GM23338 (cell line): ENCODE results near the gene EPHA10. TPM values are rescaled to one million over a fixed set of nuclear protein-coding genes. Genes with fewer than 3 reads are reported as not detected.

ENCODE experiments used
- ATAC-seq: fragments of 200-7000 bp; cut with Tn5 transposase; 3 replicates; pipeline ENCODE4 v1.9.1; 2020
- DNase-seq: peaks from one replicate; pipeline ENCODE4 v3.0.0-alpha.2; 2015; ENCODE audit warnings: low spot score
- H2AFZ ChIP-seq: fragments of 200-600 bp; sonication (generic); 2 replicates; pipeline ENCODE4 v1.8.0; 2016; ENCODE audit warnings: antibody characterized with exemption, mild to moderate bottlenecking, moderate library complexity
- H3F3A ChIP-seq: fragments of 200-600 bp; sonication (generic); replicated peaks from 2 replicates; pipeline ENCODE4 v1.8.0; 2017; ENCODE audit warnings: antibody characterized with exemption, mixed run types, low read depth
- H3K27ac ChIP-seq: fragments of 200-600 bp; sonication (generic); 2 replicates; pipeline ENCODE4 v1.6.1; 2016; ENCODE audit warnings: low read depth
- H3K27me3 ChIP-seq: fragments of 200-600 bp; sonication (generic); 2 replicates; pipeline ENCODE4 v1.8.0; 2016; ENCODE audit warnings: mild to moderate bottlenecking, mixed run types, moderate library complexity; ENCODE audit not compliant: insufficient read depth
- H3K36me3 ChIP-seq: fragments of 200-600 bp; sonication (generic); 2 replicates; pipeline ENCODE4 v1.8.0; 2016; ENCODE audit warnings: mild to moderate bottlenecking; ENCODE audit not compliant: insufficient read depth
- H3K4me1 ChIP-seq: fragments of 200-600 bp; sonication (generic); 2 replicates; pipeline ENCODE4 v1.8.0; 2016; ENCODE audit warnings: mild to moderate bottlenecking, moderate library complexity; ENCODE audit not compliant: insufficient read depth
- H3K4me2 ChIP-seq: fragments of 200-600 bp; sonication (generic); 2 replicates; pipeline ENCODE4 v1.7.1; 2017; ENCODE audit warnings: mixed run types
- H3K4me3 ChIP-seq: fragments of 200-600 bp; sonication (generic); 2 replicates; pipeline ENCODE4 v1.6.1; 2016; ENCODE audit warnings: mixed run types
- H3K79me2 ChIP-seq: fragments of 200-600 bp; sonication (generic); replicated peaks from 2 replicates; pipeline ENCODE4 v1.8.0; 2017; ENCODE audit warnings: mild to moderate bottlenecking; ENCODE audit not compliant: insufficient read depth
- H3K9me2 ChIP-seq: fragments of 200-600 bp; sonication (generic); 2 replicates; pipeline ENCODE4 v1.8.0; 2017; ENCODE audit not compliant: insufficient read depth
- H4K20me1 ChIP-seq: fragments of 200-600 bp; sonication (generic); replicated peaks from 2 replicates; pipeline ENCODE4 v1.8.0; 2017; ENCODE audit warnings: mild to moderate bottlenecking; ENCODE audit not compliant: insufficient read depth
- H3K27ac Mint-ChIP-seq: 2 replicates; pipeline ENCODE4 v1.8.0; 2020; ENCODE audit warnings: inconsistent platforms, mild to moderate bottlenecking, moderate library complexity, mixed read lengths
- H3K27me3 Mint-ChIP-seq: 3 replicates; pipeline ENCODE4 v1.8.0; 2022; ENCODE audit warnings: low read depth, mild to moderate bottlenecking, moderate library complexity, mixed read lengths, inconsistent platforms; ENCODE audit not compliant: insufficient read depth, poor library complexity
- H3K36me3 Mint-ChIP-seq: 3 replicates; pipeline ENCODE4 v1.8.0; 2021; ENCODE audit warnings: low read depth, mild to moderate bottlenecking, inconsistent platforms, moderate library complexity, mixed read lengths
- H3K4me1 Mint-ChIP-seq: 3 replicates; pipeline ENCODE4 v1.8.0; 2020; ENCODE audit warnings: mild to moderate bottlenecking, inconsistent platforms, mixed read lengths
- H3K4me3 Mint-ChIP-seq: 3 replicates; pipeline ENCODE4 v1.8.0; 2021; ENCODE audit warnings: moderate library complexity, mild to moderate bottlenecking, inconsistent platforms, mixed read lengths
- H3K9me3 Mint-ChIP-seq: 3 replicates; pipeline ENCODE4 v1.8.0; 2020; ENCODE audit warnings: moderate library complexity, mild to moderate bottlenecking, inconsistent platforms, mixed read lengths
- EZH2phosphoT487 ChIP-seq: fragments of 200-600 bp; sonication (generic); IDR thresholded peaks from one replicate; pipeline ENCODE4 v1.8.1; 2018; ENCODE audit warnings: antibody characterized with exemption; ENCODE audit not compliant: unreplicated experiment
- JUNB ChIP-seq: IDR thresholded peaks from one replicate; pipeline ENCODE4 v1.6.1; 2016; ENCODE audit warnings: antibody characterized with exemption; ENCODE audit not compliant: unreplicated experiment
- ZNF114 ChIP-seq: fragments of 250-450 bp; sonication (Bioruptor Pico); IDR thresholded peaks from 2 replicates; pipeline ENCODE4 v1.5.0; 2020; ENCODE audit warnings: mild to moderate bottlenecking, moderate library complexity
- polyA plus RNA-seq: library from polyadenylated mRNA; unstranded; fragments of >200 nt; fragmentation: Nextera tagmentation; extraction: Ambion mirVana; gene quantifications from 2 replicates; pipeline ENCODE4 v1.2.1, GENCODE V29; 2016
- total RNA-seq: library from RNA; depleted of rRNA; stranded (reverse); fragments of >200 nt; shearing (Covaris generic); gene quantifications from 2 replicates; pipeline ENCODE4 v1.2.3, GENCODE V29; 2014
- TF ChIP-seq, protein P1 (sequence below): fragments of 250-450 bp; sonication (Bioruptor Pico); IDR thresholded peaks from 2 replicates; pipeline ENCODE4 v1.5.0; 2020; ENCODE audit warnings: mild to moderate bottlenecking, moderate library complexity

The EPHA10 gene
- total and polyA plus RNA-seq, 2 experiments from 2014 or later, result 0.76 to 2.4 TPM

DNA sequence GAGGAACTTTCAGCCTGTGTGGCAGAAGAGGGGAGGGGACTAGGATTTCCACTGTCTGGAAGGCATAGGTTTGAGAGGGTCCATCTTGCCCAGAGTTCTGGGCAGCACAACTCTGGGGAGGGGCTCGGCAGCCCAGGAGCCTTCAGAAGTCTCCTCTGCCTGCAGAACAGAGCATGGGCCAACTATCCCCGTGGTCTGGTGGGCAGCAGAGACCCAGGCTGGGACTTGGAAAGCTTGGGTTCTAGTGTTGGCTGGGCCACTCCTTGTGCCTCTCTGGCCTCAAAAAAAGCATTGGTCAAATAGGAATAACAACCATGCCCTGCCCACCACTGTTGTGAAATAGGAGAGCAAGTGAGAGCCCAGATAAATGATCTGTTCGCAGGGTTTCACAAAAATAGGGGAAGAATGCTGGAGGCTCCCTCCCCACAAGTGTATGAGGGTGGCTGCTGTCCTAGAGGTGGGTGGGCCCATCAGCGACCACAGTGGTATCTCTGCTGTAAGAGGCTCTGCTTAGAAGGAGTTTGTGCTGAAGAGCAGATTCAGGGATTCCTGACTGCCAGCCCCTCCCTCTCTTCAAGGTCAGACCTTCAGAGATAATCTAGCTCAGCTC is 8.9 kb downstream of the EPHA10 start:
- H4K20me1 ChIP-seq, result no peaks in the 10 kb centered on the region; the same call in 1 of the 2 replicates
- H3K9me2 ChIP-seq, result no peaks in the 10 kb centered on the region
- H3K4me1 Mint-ChIP-seq, result peaks cover 4% of the 10 kb centered on the region; the same call in 2 of the 3 replicates

More for the DNA sequence above, 8.9 kb downstream of the EPHA10 start:
- Mint-ChIP-seq H3K27me3 (peaks cover 51% of the 10 kb centered on the region), H3K27ac (no peak overlapping the region), H3K9me3 (no peaks in the 10 kb centered on the region), H3K4me3 (no peak overlapping the region), H3K36me3 (no peaks in the 10 kb centered on the region)
- Histone ChIP-seq H3K79me2 (no peaks in the 10 kb centered on the region), H3K4me3 (no peak overlapping the region), H3K4me1 (no peaks in the 10 kb centered on the region), H3K27me3 (peaks cover 92% of the 10 kb centered on the region), H3K4me2 (no peak overlapping the region), H2AFZ (no peak overlapping the region), H3K36me3 (no peaks in the 10 kb centered on the region), H3F3A (peaks cover 4% of the 10 kb centered on the region; the same call in 1 of the 2 replicates), H3K27ac (no peak overlapping the region)
- DNase-seq (no peak), ATAC-seq (no peak)
- TF ChIP-seq JUNB (no peak), EZH2phosphoT487 (no peak), ZNF114 (CRISPR knock-in tag) (no peak)
- TF ChIP-seq, protein P1, sequence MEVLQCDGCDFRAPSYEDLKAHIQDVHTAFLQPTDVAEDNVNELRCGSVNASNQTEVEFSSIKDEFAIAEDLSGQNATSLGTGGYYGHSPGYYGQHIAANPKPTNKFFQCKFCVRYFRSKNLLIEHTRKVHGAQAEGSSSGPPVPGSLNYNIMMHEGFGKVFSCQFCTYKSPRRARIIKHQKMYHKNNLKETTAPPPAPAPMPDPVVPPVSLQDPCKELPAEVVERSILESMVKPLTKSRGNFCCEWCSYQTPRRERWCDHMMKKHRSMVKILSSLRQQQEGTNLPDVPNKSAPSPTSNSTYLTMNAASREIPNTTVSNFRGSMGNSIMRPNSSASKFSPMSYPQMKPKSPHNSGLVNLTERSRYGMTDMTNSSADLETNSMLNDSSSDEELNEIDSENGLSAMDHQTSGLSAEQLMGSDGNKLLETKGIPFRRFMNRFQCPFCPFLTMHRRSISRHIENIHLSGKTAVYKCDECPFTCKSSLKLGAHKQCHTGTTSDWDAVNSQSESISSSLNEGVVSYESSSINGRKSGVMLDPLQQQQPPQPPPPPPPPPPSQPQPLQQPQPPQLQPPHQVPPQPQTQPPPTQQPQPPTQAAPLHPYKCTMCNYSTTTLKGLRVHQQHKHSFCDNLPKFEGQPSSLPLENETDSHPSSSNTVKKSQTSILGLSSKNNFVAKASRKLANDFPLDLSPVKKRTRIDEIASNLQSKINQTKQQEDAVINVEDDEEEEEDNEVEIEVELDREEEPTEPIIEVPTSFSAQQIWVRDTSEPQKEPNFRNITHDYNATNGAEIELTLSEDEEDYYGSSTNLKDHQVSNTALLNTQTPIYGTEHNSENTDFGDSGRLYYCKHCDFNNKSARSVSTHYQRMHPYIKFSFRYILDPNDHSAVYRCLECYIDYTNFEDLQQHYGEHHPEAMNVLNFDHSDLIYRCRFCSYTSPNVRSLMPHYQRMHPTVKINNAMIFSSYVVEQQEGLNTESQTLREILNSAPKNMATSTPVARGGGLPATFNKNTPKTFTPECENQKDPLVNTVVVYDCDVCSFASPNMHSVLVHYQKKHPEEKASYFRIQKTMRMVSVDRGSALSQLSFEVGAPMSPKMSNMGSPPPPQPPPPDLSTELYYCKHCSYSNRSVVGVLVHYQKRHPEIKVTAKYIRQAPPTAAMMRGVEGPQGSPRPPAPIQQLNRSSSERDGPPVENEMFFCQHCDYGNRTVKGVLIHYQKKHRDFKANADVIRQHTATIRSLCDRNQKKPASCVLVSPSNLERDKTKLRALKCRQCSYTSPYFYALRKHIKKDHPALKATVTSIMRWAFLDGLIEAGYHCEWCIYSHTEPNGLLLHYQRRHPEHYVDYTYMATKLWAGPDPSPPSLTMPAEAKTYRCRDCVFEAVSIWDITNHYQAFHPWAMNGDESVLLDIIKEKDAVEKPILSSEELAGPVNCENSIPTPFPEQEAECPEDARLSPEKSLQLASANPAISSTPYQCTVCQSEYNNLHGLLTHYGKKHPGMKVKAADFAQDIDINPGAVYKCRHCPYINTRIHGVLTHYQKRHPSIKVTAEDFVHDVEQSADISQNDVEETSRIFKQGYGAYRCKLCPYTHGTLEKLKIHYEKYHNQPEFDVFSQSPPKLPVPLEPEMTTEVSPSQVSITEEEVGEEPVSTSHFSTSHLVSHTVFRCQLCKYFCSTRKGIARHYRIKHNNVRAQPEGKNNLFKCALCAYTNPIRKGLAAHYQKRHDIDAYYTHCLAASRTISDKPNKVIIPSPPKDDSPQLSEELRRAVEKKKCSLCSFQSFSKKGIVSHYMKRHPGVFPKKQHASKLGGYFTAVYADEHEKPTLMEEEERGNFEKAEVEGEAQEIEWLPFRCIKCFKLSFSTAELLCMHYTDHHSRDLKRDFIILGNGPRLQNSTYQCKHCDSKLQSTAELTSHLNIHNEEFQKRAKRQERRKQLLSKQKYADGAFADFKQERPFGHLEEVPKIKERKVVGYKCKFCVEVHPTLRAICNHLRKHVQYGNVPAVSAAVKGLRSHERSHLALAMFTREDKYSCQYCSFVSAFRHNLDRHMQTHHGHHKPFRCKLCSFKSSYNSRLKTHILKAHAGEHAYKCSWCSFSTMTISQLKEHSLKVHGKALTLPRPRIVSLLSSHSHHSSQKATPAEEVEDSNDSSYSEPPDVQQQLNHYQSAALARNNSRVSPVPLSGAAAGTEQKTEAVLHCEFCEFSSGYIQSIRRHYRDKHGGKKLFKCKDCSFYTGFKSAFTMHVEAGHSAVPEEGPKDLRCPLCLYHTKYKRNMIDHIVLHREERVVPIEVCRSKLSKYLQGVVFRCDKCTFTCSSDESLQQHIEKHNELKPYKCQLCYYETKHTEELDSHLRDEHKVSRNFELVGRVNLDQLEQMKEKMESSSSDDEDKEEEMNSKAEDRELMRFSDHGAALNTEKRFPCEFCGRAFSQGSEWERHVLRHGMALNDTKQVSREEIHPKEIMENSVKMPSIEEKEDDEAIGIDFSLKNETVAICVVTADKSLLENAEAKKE, result no peak
